GM23338 (cell line): Measurements from ENCODE around the gene SHFL. TPM values are rescaled to one million over a fixed set of nuclear protein-coding genes. Genes with fewer than 3 reads are reported as not detected.

Experiments
- ATAC-seq: fragments of 200-7000 bp; cut with Tn5 transposase; 3 replicates; pipeline ENCODE4 v1.9.1; 2020
- DNase-seq: peaks from one replicate; pipeline ENCODE4 v3.0.0-alpha.2; 2015; ENCODE audit warnings: low spot score
- H2AFZ ChIP-seq: fragments of 200-600 bp; sonication (generic); 2 replicates; pipeline ENCODE4 v1.8.0; 2016; ENCODE audit warnings: antibody characterized with exemption, mild to moderate bottlenecking, moderate library complexity
- H3F3A ChIP-seq: fragments of 200-600 bp; sonication (generic); replicated peaks from 2 replicates; pipeline ENCODE4 v1.8.0; 2017; ENCODE audit warnings: antibody characterized with exemption, mixed run types, low read depth
- H3K27ac ChIP-seq: fragments of 200-600 bp; sonication (generic); 2 replicates; pipeline ENCODE4 v1.6.1; 2016; ENCODE audit warnings: low read depth
- H3K27me3 ChIP-seq: fragments of 200-600 bp; sonication (generic); 2 replicates; pipeline ENCODE4 v1.8.0; 2016; ENCODE audit warnings: mild to moderate bottlenecking, mixed run types, moderate library complexity; ENCODE audit not compliant: insufficient read depth
- H3K36me3 ChIP-seq: fragments of 200-600 bp; sonication (generic); 2 replicates; pipeline ENCODE4 v1.8.0; 2016; ENCODE audit warnings: mild to moderate bottlenecking; ENCODE audit not compliant: insufficient read depth
- H3K4me1 ChIP-seq: fragments of 200-600 bp; sonication (generic); 2 replicates; pipeline ENCODE4 v1.8.0; 2016; ENCODE audit warnings: mild to moderate bottlenecking, moderate library complexity; ENCODE audit not compliant: insufficient read depth
- H3K4me2 ChIP-seq: fragments of 200-600 bp; sonication (generic); 2 replicates; pipeline ENCODE4 v1.7.1; 2017; ENCODE audit warnings: mixed run types
- H3K4me3 ChIP-seq: fragments of 200-600 bp; sonication (generic); 2 replicates; pipeline ENCODE4 v1.6.1; 2016; ENCODE audit warnings: mixed run types
- H3K79me2 ChIP-seq: fragments of 200-600 bp; sonication (generic); replicated peaks from 2 replicates; pipeline ENCODE4 v1.8.0; 2017; ENCODE audit warnings: mild to moderate bottlenecking; ENCODE audit not compliant: insufficient read depth
- H3K9me2 ChIP-seq: fragments of 200-600 bp; sonication (generic); 2 replicates; pipeline ENCODE4 v1.8.0; 2017; ENCODE audit not compliant: insufficient read depth
- H4K20me1 ChIP-seq: fragments of 200-600 bp; sonication (generic); replicated peaks from 2 replicates; pipeline ENCODE4 v1.8.0; 2017; ENCODE audit warnings: mild to moderate bottlenecking; ENCODE audit not compliant: insufficient read depth
- H3K27ac Mint-ChIP-seq: 2 replicates; pipeline ENCODE4 v1.8.0; 2020; ENCODE audit warnings: inconsistent platforms, mild to moderate bottlenecking, moderate library complexity, mixed read lengths
- H3K27me3 Mint-ChIP-seq: 3 replicates; pipeline ENCODE4 v1.8.0; 2022; ENCODE audit warnings: low read depth, mild to moderate bottlenecking, moderate library complexity, mixed read lengths, inconsistent platforms; ENCODE audit not compliant: insufficient read depth, poor library complexity
- H3K36me3 Mint-ChIP-seq: 3 replicates; pipeline ENCODE4 v1.8.0; 2021; ENCODE audit warnings: low read depth, mild to moderate bottlenecking, inconsistent platforms, moderate library complexity, mixed read lengths
- H3K4me1 Mint-ChIP-seq: 3 replicates; pipeline ENCODE4 v1.8.0; 2020; ENCODE audit warnings: mild to moderate bottlenecking, inconsistent platforms, mixed read lengths
- H3K4me3 Mint-ChIP-seq: 3 replicates; pipeline ENCODE4 v1.8.0; 2021; ENCODE audit warnings: moderate library complexity, mild to moderate bottlenecking, inconsistent platforms, mixed read lengths
- H3K9me3 Mint-ChIP-seq: 3 replicates; pipeline ENCODE4 v1.8.0; 2020; ENCODE audit warnings: moderate library complexity, mild to moderate bottlenecking, inconsistent platforms, mixed read lengths
- EZH2 ChIP-seq: fragments of 200-600 bp; sonication (generic); IDR thresholded peaks from one replicate; pipeline ENCODE4 v1.8.0; 2017; ENCODE audit warnings: antibody characterized with exemption, mild to moderate bottlenecking, low read depth; ENCODE audit not compliant: unreplicated experiment
- JUNB ChIP-seq: IDR thresholded peaks from one replicate; pipeline ENCODE4 v1.6.1; 2016; ENCODE audit warnings: antibody characterized with exemption; ENCODE audit not compliant: unreplicated experiment
- POLR2AphosphoS5 ChIP-seq: IDR thresholded peaks from 2 replicates; pipeline ENCODE4 v1.6.1; 2016; ENCODE audit warnings: antibody characterized with exemption, low read depth
- ZNF114 ChIP-seq: fragments of 250-450 bp; sonication (Bioruptor Pico); IDR thresholded peaks from 2 replicates; pipeline ENCODE4 v1.5.0; 2020; ENCODE audit warnings: mild to moderate bottlenecking, moderate library complexity
- polyA plus RNA-seq: library from polyadenylated mRNA; unstranded; fragments of >200 nt; fragmentation: Nextera tagmentation; extraction: Ambion mirVana; gene quantifications from 2 replicates; pipeline ENCODE4 v1.2.1, GENCODE V29; 2016
- total RNA-seq: library from RNA; depleted of rRNA; stranded (reverse); fragments of >200 nt; shearing (Covaris generic); gene quantifications from 2 replicates; pipeline ENCODE4 v1.2.3, GENCODE V29; 2014
- TF ChIP-seq, protein P1 (sequence below): fragments of 250-450 bp; sonication (Bioruptor Pico); IDR thresholded peaks from 2 replicates; pipeline ENCODE4 v1.5.0; 2020; ENCODE audit warnings: mild to moderate bottlenecking, moderate library complexity
- TF ChIP-seq, protein P2 (sequence below), 2 experiments: fragments of 200-600 bp in 1 of 2; sonication (generic) in 1 of 2; conservative IDR thresholded peaks; 2 replicates each; pipeline versions ENCODE4 v1.5.1 to v1.6.1; 2016 to 2017; ENCODE audit warnings: antibody characterized with exemption in 2 of 2, low read depth in 2 of 2, mild to moderate bottlenecking in 2 of 2, moderate library complexity in 1 of 2

SHFL gene
- total and polyA plus RNA-seq, 2 experiments from 2014 or later: 31.7 to 32.1 TPM

DNA sequence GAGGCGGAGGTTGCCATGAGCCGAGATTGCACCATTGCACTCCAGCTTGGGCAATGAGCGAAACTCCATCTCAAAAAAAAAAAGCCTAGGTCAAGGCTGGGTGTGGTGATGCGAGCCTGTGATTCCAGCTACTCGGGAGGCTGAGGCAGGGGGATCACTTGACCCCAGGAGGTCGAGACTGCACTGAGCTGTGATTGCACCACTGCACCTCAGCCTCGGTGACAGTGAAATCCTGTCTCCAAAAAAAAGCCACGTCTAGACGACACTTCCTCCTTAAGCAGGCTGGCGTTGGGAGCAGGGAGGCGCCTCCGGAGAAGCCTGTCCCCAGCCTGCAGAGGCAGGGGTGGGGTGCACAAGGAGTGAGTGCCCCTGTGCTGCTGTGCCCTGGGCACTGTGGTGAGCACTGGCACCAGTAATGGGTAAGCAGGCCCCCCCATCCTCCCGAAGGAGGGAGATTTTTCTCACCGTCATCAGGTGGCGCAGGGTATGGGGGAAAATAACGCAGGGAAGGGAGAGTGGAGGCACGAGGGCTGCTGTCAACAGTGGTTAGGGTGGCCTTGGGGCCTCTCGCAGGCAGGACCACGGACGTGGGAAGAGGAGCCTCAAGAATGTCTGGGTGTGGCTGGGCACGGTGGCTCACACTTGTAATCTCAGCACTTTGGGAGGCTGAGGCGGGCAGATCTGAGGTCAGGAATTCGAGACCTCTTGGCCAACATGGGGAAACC, 26.1 kb downstream of the SHFL start (continued):
- TF ChIP-seq, protein P1, sequence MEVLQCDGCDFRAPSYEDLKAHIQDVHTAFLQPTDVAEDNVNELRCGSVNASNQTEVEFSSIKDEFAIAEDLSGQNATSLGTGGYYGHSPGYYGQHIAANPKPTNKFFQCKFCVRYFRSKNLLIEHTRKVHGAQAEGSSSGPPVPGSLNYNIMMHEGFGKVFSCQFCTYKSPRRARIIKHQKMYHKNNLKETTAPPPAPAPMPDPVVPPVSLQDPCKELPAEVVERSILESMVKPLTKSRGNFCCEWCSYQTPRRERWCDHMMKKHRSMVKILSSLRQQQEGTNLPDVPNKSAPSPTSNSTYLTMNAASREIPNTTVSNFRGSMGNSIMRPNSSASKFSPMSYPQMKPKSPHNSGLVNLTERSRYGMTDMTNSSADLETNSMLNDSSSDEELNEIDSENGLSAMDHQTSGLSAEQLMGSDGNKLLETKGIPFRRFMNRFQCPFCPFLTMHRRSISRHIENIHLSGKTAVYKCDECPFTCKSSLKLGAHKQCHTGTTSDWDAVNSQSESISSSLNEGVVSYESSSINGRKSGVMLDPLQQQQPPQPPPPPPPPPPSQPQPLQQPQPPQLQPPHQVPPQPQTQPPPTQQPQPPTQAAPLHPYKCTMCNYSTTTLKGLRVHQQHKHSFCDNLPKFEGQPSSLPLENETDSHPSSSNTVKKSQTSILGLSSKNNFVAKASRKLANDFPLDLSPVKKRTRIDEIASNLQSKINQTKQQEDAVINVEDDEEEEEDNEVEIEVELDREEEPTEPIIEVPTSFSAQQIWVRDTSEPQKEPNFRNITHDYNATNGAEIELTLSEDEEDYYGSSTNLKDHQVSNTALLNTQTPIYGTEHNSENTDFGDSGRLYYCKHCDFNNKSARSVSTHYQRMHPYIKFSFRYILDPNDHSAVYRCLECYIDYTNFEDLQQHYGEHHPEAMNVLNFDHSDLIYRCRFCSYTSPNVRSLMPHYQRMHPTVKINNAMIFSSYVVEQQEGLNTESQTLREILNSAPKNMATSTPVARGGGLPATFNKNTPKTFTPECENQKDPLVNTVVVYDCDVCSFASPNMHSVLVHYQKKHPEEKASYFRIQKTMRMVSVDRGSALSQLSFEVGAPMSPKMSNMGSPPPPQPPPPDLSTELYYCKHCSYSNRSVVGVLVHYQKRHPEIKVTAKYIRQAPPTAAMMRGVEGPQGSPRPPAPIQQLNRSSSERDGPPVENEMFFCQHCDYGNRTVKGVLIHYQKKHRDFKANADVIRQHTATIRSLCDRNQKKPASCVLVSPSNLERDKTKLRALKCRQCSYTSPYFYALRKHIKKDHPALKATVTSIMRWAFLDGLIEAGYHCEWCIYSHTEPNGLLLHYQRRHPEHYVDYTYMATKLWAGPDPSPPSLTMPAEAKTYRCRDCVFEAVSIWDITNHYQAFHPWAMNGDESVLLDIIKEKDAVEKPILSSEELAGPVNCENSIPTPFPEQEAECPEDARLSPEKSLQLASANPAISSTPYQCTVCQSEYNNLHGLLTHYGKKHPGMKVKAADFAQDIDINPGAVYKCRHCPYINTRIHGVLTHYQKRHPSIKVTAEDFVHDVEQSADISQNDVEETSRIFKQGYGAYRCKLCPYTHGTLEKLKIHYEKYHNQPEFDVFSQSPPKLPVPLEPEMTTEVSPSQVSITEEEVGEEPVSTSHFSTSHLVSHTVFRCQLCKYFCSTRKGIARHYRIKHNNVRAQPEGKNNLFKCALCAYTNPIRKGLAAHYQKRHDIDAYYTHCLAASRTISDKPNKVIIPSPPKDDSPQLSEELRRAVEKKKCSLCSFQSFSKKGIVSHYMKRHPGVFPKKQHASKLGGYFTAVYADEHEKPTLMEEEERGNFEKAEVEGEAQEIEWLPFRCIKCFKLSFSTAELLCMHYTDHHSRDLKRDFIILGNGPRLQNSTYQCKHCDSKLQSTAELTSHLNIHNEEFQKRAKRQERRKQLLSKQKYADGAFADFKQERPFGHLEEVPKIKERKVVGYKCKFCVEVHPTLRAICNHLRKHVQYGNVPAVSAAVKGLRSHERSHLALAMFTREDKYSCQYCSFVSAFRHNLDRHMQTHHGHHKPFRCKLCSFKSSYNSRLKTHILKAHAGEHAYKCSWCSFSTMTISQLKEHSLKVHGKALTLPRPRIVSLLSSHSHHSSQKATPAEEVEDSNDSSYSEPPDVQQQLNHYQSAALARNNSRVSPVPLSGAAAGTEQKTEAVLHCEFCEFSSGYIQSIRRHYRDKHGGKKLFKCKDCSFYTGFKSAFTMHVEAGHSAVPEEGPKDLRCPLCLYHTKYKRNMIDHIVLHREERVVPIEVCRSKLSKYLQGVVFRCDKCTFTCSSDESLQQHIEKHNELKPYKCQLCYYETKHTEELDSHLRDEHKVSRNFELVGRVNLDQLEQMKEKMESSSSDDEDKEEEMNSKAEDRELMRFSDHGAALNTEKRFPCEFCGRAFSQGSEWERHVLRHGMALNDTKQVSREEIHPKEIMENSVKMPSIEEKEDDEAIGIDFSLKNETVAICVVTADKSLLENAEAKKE (CRISPR knock-in tag): no peak
- TF ChIP-seq EZH2 (no peak), JUNB (no peak)

DNA sequence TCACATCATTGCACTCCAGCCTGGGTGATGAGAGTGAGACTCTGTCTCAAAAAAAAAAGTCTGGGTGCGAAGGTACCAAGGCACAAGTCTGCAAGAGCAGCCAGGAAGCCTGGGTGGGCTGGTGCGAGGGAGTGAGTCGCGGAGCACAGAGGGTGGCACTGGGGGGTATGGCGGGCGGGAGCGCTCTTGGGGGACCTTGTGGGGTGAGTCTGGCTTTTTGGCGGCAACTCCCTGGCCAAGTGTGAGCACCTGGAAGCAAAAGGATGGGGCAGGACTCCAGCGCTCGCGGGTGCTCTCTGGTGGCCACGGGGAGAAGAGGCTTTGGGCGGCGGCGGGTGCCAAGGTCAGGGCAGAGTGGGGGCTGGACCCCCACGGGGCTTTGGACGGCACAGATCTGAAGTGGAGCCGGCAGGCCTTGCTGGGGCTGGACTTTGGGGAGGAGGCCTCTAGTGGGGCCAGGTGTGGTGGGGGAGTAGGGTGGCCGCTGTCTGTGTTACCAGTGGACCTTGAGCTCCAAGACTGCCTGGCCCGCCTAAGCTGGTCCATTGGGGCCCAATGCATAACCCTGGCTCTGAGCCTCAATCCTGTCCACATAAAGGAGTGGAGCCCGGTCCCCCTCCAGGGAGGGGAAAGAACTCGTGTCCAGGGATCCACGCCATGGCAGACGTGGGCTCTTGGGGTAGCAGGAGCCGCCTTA, 26.9 kb downstream of the SHFL start:
- Histone ChIP-seq H2AFZ (no peak overlapping the region), H3K27ac (peak overlapping the region; percentile 83), H3K4me3 (no peak overlapping the region), H3K79me2 (peaks cover 13% of the 10 kb centered on the region; the same call in 1 of the 2 replicates), H4K20me1 (peaks cover 18% of the 10 kb centered on the region; the same call in 1 of the 2 replicates), H3F3A (peaks cover 53% of the 10 kb centered on the region), H3K4me2 (no peak overlapping the region), H3K36me3 (peaks cover 28% of the 10 kb centered on the region), H3K27me3 (no peaks in the 10 kb centered on the region), H3K9me2 (no peaks in the 10 kb centered on the region), H3K4me1 (no peaks in the 10 kb centered on the region; the same call in 1 of the 2 replicates)
- peak; percentile 64 for ATAC-seq
- H3K27me3 Mint-ChIP-seq: peaks cover 42% of the 10 kb centered on the region
- H3K4me3 Mint-ChIP-seq: 0 out of 3 replicates have a peak overlapping the region, but pooled peaks have one; percentile 4
- peak; percentile 89 for DNase-seq
- TF ChIP-seq ZNF114 (CRISPR knock-in tag) (no peak), POLR2AphosphoS5 (peak; percentile 45)
- TF ChIP-seq, protein P2, sequence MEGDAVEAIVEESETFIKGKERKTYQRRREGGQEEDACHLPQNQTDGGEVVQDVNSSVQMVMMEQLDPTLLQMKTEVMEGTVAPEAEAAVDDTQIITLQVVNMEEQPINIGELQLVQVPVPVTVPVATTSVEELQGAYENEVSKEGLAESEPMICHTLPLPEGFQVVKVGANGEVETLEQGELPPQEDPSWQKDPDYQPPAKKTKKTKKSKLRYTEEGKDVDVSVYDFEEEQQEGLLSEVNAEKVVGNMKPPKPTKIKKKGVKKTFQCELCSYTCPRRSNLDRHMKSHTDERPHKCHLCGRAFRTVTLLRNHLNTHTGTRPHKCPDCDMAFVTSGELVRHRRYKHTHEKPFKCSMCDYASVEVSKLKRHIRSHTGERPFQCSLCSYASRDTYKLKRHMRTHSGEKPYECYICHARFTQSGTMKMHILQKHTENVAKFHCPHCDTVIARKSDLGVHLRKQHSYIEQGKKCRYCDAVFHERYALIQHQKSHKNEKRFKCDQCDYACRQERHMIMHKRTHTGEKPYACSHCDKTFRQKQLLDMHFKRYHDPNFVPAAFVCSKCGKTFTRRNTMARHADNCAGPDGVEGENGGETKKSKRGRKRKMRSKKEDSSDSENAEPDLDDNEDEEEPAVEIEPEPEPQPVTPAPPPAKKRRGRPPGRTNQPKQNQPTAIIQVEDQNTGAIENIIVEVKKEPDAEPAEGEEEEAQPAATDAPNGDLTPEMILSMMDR (conservative IDR thresholded peaks at IDR 0.05; ENCODE audit: low read depth in 2 of 2): peak; percentile 73 to 79
- H3K4me1 Mint-ChIP-seq: peaks cover 12% of the 10 kb centered on the region
- 0 out of 2 replicates have a peak overlapping the region, but pooled peaks have one; percentile 5 for H3K27ac Mint-ChIP-seq
- no peaks in the 10 kb centered on the region for H3K9me3 Mint-ChIP-seq
- H3K36me3 Mint-ChIP-seq: peaks cover 80% of the 10 kb centered on the region
